Stimulated activated CD8-positive, alpha-beta memory T cell treated with anti-CD3 and anti-CD28 coated beads, Interleukin-7, amount 100 ng/mL, for 24 hours (primary cell): ENCODE data around the gene UNK.
"Not testable (repeated sequence)": the region's sequence is repeated elsewhere in the genome, so short reads cannot be mapped to it uniquely, and the experiment has no call there.

Experiments
- DNase-seq: peaks from one replicate; pipeline ENCODE4 v3.0.0-alpha.2; 2020; ENCODE audit warnings: low read depth

Gene UNK

GRCh38 chr17:75849279-75849646, 64.7 kb downstream of the UNK start:
- no peak for DNase-seq

GRCh38 chr17:75849724-75850123, 65.1 kb downstream of the UNK start:
- DNase-seq: no peak

- DNase-seq: no peak
Observed at GRCh38 chr17:75850928-75851692, 66.5 kb downstream of the UNK start.

GRCh38 chr17:75851693-75851991, 67.0 kb downstream of the UNK start:
- not testable (repeated sequence) for DNase-seq

- DNase-seq: no peak
Observed at GRCh38 chr17:75853433-75853832, 68.8 kb downstream of the UNK start.

- no peak for DNase-seq
Observed at GRCh38 chr17:75854101-75854748, 69.6 kb downstream of the UNK start.

- no peak for DNase-seq
Observed at GRCh38 chr17:75854881-75855309, 70.3 kb downstream of the UNK start.

- peak; percentile 92 for DNase-seq
Observed at GRCh38 chr17:75855310-75856061, 70.9 kb downstream of the UNK start, which contains the start of gene WBP2. Gene WBP2 (minus strand): TSS chr17:75855335. CDS start chr17:75855297, 38 bp downstream.

- DNase-seq: no peak
Observed at GRCh38 chr17:75856062-75856756, 71.6 kb downstream of the UNK start.

- not testable (repeated sequence) for DNase-seq
Observed at GRCh38 chr17:75859358-75859757, 74.8 kb downstream of the UNK start.

- DNase-seq: no peak
Observed at GRCh38 chr17:75861927-75862317, 77.3 kb downstream of the UNK start.

GRCh38 chr17:75864448-75864871, 79.9 kb downstream of the UNK start:
- DNase-seq: no peak

- not testable (repeated sequence) for DNase-seq
Observed at GRCh38 chr17:75864887-75865286, 80.3 kb downstream of the UNK start.

GRCh38 chr17:75865404-75866188, 81.0 kb downstream of the UNK start:
- DNase-seq: not testable (repeated sequence)

- not testable (repeated sequence) for DNase-seq
Observed at GRCh38 chr17:75868730-75869281, 84.2 kb downstream of the UNK start.

- DNase-seq: no peak
Observed at GRCh38 chr17:75869282-75870141, 84.9 kb downstream of the UNK start.

GRCh38 chr17:75870228-75870627, 85.6 kb downstream of the UNK start:
- not testable (repeated sequence) for DNase-seq

- no peak for DNase-seq
Observed at GRCh38 chr17:75872434-75873351, 88.1 kb downstream of the UNK start.
